ENCODE results near the gene MAP4. TPM values are rescaled to one million over a fixed set of nuclear protein-coding genes. Genes with fewer than 3 reads are reported as not detected.
A peak's percentile ranks its signal among the peaks of the same experiment; 100 is the strongest.

MAP4 gene
- total and polyA plus RNA-seq, 2 of the 13 experiments (the other 11 are each of a cell fraction or from before 2014, with no cell fraction given): 33.1 to 38.7 TPM

GRCh38 chr3:47824541-47825473 is 191.4 kb downstream of the MAP4 start (continued):
- TF ChIP-seq ZBTB25 (CRISPR knock-in tag; IDR thresholded peaks at IDR 0.05) (peak; percentile 29; the same call in 1 of the 2 replicates), ZNF224 (CRISPR knock-in tag; IDR thresholded peaks at IDR 0.05) (peak; percentile 65), RARG (CRISPR knock-in tag; IDR thresholded peaks at IDR 0.05; ENCODE audit: low read depth) (no peak), ZNF556 (CRISPR knock-in tag; IDR thresholded peaks at IDR 0.05; ENCODE audit: borderline replicate concordance) (peak; percentile 89; the same call in 1 of the 2 replicates), NFATC3 (CRISPR knock-in tag; IDR thresholded peaks at IDR 0.05) (no peak), ZBTB44 (CRISPR knock-in tag; IDR thresholded peaks at IDR 0.05) (no peak), GTF2F1 (IDR thresholded peaks at IDR 0.05; ENCODE audit: low read length) (no peak), TBL1XR1 (IDR thresholded peaks at IDR 0.05; ENCODE audit: borderline replicate concordance, low read length, partially characterized antibody) (peak; percentile 44), ZNF256 (CRISPR knock-in tag; conservative IDR thresholded peaks at IDR 0.05) (no peak), ZGPAT (CRISPR knock-in tag; IDR thresholded peaks at IDR 0.05) (peak; percentile 51; the same call in 1 of the 2 replicates), ZNF691 (CRISPR knock-in tag; IDR thresholded peaks at IDR 0.05; ENCODE audit: borderline replicate concordance, low read depth) (peak; percentile 96; the same call in 1 of the 2 replicates), ASH2L (IDR thresholded peaks at IDR 0.05; ENCODE audit: insufficient read length, low read depth, low read length) (peak; percentile 90), PBX2 (CRISPR knock-in tag; IDR thresholded peaks at IDR 0.05) (no peak), ZNF335 (CRISPR knock-in tag; IDR thresholded peaks at IDR 0.05) (no peak), REXO4 (CRISPR knock-in tag; IDR thresholded peaks at IDR 0.05; ENCODE audit: borderline replicate concordance) (0 out of 2 replicates have a peak, but pooled peaks have one; percentile 88), ZBTB2 (CRISPR knock-in tag; IDR thresholded peaks at IDR 0.05; ENCODE audit: low read depth) (0 out of 2 replicates have a peak, but pooled peaks have one; percentile 43), ZNF747 (CRISPR knock-in tag; IDR thresholded peaks at IDR 0.05; ENCODE audit: borderline replicate concordance) (peak; percentile 66; the same call in 1 of the 2 replicates), RFX5 (IDR thresholded peaks at IDR 0.05; ENCODE audit: low read depth, low read length) (no peak), NCOA1 (CRISPR knock-in tag; IDR thresholded peaks at IDR 0.05) (no peak)
